ENCODE data around the gene PRDM16. TPM values are rescaled to one million over a fixed set of nuclear protein-coding genes. Genes with fewer than 3 reads are reported as not detected.

Gene PRDM16
- total RNA-seq, 4 donors from 2014 or later: 0.08 to 0.19 (median 0.12) TPM

DNA sequence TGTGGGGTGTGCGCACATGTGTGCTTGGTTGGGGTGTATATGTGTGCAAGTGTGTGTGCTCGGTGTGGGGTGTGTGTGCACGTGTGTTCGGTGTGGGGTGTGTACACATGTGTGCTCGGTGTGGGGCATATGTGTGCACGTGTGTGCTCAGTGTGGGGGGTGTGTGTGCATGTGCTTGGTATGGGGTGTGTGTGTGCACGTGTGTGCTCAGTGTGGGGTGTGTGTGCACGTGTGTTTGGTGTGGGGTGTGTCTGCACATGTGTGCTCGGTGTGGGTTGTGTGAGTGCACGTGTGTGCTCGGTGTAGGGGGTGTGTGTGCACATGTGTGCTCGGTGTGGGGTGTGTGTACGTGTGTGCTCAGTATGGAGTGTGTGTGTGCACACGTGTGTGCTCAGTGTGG is 77.5 kb downstream of the PRDM16 start:
- no peak overlapping the region for H3K27ac ChIP-seq
- 82 to 89% methylated on average over 13 to 14 of the region's 14 CpGs for WGBS, 2 donors
- H3K4me3 ChIP-seq: no peak overlapping the region
- no peaks in the 10 kb centered on the region for H3K36me3 ChIP-seq
- H3K9me3 ChIP-seq: no peaks in the 10 kb centered on the region
- H3K27me3 ChIP-seq: peaks cover 0 to 74% (median 0%) of the 10 kb centered on the region in 4 donors
- H3K4me1 ChIP-seq: no peaks in the 10 kb centered on the region
- intact Hi-C loops (cut with DNase I): no loop called here
- TF ChIP-seq, protein P1, sequence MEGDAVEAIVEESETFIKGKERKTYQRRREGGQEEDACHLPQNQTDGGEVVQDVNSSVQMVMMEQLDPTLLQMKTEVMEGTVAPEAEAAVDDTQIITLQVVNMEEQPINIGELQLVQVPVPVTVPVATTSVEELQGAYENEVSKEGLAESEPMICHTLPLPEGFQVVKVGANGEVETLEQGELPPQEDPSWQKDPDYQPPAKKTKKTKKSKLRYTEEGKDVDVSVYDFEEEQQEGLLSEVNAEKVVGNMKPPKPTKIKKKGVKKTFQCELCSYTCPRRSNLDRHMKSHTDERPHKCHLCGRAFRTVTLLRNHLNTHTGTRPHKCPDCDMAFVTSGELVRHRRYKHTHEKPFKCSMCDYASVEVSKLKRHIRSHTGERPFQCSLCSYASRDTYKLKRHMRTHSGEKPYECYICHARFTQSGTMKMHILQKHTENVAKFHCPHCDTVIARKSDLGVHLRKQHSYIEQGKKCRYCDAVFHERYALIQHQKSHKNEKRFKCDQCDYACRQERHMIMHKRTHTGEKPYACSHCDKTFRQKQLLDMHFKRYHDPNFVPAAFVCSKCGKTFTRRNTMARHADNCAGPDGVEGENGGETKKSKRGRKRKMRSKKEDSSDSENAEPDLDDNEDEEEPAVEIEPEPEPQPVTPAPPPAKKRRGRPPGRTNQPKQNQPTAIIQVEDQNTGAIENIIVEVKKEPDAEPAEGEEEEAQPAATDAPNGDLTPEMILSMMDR (IDR thresholded peaks at IDR 0.05): no peak
- no peak for TF ChIP-seq POLR2A (IDR thresholded peaks at IDR 0.05)
- no peak for DNase-seq

DNA sequence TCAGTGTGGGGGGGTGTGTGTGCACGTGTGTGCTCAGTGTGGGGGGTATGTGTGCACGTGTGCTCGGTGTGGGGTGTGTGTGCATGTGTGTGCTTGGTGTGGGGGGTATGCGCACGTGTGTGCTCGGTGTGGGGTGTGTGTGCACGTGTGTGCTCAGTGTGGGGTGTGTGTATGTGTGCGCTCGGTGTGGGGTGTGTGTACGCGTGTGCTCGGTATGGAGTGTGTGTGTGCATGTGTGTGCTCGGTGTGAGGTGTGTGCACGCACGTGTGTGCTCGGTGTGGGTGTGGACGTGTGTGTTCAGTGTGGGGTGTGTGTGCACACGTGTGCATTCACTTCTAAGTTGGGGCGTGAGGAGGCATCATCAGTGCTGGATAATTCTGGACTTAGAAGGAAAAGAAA is 77.9 kb downstream of the PRDM16 start:
- Histone ChIP-seq H3K4me1 (no peaks in the 10 kb centered on the region), H3K27ac (no peak overlapping the region), H3K9me3 (no peaks in the 10 kb centered on the region), H3K27me3 (peaks cover 0 to 70% (median 0%) of the 10 kb centered on the region in 4 donors), H3K36me3 (no peaks in the 10 kb centered on the region), H3K4me3 (no peak overlapping the region)
- TF ChIP-seq, protein P1 (IDR thresholded peaks at IDR 0.05): no peak
- no peak for TF ChIP-seq POLR2A (IDR thresholded peaks at IDR 0.05)
- WGBS, 2 donors: 88 to 90% methylated on average over 15 to 19 of the region's 19 CpGs
- no peak for DNase-seq
- intact Hi-C loops (cut with DNase I): no loop called here

DNA sequence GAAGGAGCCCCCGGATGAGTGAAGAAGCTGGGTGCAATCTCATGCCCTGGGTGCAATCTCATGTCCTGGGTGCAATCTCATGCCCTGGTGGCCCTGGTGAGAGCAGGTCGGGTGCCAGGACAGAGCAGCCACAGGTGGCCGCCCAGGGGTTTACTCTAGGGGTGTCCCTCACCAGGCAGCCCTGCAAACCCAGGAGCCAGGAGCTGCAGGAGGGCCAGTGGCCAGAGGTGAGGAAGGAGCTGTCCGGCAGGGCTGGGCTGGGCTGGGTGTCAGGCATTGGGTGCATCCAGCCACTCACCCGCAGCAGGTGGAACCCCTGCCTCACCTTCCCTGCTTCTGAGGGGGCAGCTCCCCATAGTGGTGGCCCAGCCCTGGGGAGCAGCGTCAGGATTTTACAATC is 79.2 kb downstream of the PRDM16 start:
- H3K36me3 ChIP-seq: no peaks in the 10 kb centered on the region
- H3K4me1 ChIP-seq: no peaks in the 10 kb centered on the region
- H3K4me3 ChIP-seq: no peak overlapping the region
- H3K27ac ChIP-seq: no peak overlapping the region
- intact Hi-C loops (cut with DNase I): no loop called here
- peaks cover 0 to 65% (median 0%) of the 10 kb centered on the region in 4 donors for H3K27me3 ChIP-seq
- no peak for TF ChIP-seq POLR2A (IDR thresholded peaks at IDR 0.05)
- TF ChIP-seq, protein P1 (IDR thresholded peaks at IDR 0.05): no peak
- H3K9me3 ChIP-seq: no peaks in the 10 kb centered on the region
- no peak for DNase-seq
- 63 to 83% methylated on average over 1 of the region's 6 CpGs for WGBS, 2 donors

DNA sequence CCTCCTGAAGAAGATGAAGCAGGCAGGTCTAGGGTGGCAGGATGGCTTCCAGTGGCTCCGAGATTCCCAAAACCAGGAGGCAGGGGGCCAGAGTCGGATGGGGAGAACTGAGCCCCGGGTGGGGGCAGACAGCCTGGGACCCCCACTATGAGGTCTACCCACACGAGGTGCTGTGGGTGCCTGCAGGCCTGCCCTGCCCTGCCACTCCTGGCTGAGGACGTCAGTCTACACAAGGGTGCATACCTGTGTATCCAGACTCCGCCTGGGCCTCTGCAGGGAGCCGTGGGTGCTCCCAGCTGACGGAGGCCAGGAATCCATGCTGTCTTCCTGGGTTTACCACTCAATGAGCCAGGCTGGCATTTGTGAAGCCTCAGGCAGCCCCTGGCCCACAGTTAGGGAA is 80.3 kb downstream of the PRDM16 start:
- peaks cover 0 to 61% (median 0%) of the 10 kb centered on the region in 4 donors for H3K27me3 ChIP-seq
- no peaks in the 10 kb centered on the region for H3K36me3 ChIP-seq
- H3K27ac ChIP-seq: no peak overlapping the region
- TF ChIP-seq, protein P1 (IDR thresholded peaks at IDR 0.05): no peak
- no peak for TF ChIP-seq POLR2A (IDR thresholded peaks at IDR 0.05)
- WGBS, 2 donors: 53% methylated on average over 3 of the region's 8 CpGs; no CpG with 5 or more reads in 1 of the 2 donors
- intact Hi-C loops (cut with DNase I): no loop called here
- no peaks in the 10 kb centered on the region for H3K9me3 ChIP-seq
- no peak overlapping the region for H3K4me3 ChIP-seq
- no peak for DNase-seq
- H3K4me1 ChIP-seq: no peaks in the 10 kb centered on the region

DNA sequence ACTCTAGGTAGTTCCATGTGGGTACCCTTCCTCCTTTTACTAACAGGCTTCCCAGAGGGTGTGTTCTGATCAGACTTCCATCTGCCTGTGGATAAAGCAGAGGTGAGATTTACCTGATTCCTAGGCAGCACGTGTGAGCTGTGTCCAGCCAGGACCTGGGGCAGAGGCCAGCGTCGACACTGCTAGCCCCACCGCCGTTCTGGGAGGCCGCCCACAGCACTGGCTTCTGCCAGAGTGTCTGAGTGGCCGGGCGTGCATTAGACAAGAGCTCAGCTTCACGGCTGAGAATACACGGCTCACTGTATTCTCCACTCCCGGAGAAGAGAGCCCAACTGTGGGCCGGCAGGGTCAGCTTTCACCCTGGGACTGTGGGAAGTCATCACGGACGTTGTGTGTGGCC is 82.5 kb downstream of the PRDM16 start:
- no peak overlapping the region for H3K4me3 ChIP-seq
- no peak for TF ChIP-seq POLR2A (IDR thresholded peaks at IDR 0.05)
- TF ChIP-seq, protein P1 (IDR thresholded peaks at IDR 0.05): no peak
- no peaks in the 10 kb centered on the region for H3K4me1 ChIP-seq
- no peak for DNase-seq
- 86 to 93% methylated on average over 3 to 6 of the region's 14 CpGs for WGBS, 2 donors
- H3K27me3 ChIP-seq: peaks cover 0 to 64% (median 0%) of the 10 kb centered on the region in 4 donors
- H3K9me3 ChIP-seq: no peaks in the 10 kb centered on the region
- intact Hi-C loops (cut with DNase I): no loop called here
- no peaks in the 10 kb centered on the region for H3K36me3 ChIP-seq
- no peak overlapping the region for H3K27ac ChIP-seq
